Common myeloid progenitor, CD34-positive (primary cell): ENCODE results near the gene ADGRV1.
"Not testable (repeated sequence)": the region's sequence is repeated elsewhere in the genome, so short reads cannot be mapped to it uniquely, and the experiment has no call there.

Source experiments
- CTCF ChIA-PET: fragments of 350-600 bp; sonication (Branson Sonifier 250); formaldehyde crosslinking; loops from one replicate; lab custom pipeline; 2021; ENCODE audit warnings: antibody characterized with exemption; lab: Charles Lee
- POLR2A ChIA-PET: fragments of 350-600 bp; sonication (Branson Sonifier 250); formaldehyde crosslinking; loops from one replicate; lab custom pipeline; 2021; ENCODE audit warnings: antibody characterized with exemption; lab: Charles Lee
- DNase-seq, 3 donors: peaks; one replicate each; pipeline versions ENCODE4 v3.0.0 to v3.0.0-alpha.2; 2013
- H3K27ac ChIP-seq, 2 experiments: 1 replicate in 1 of 2; 2 replicates in 1 of 2; pipeline ENCODE4 v1.7.0; 2013; ENCODE audit warnings: inconsistent platforms in 2 of 2, low read length in 2 of 2, mild to moderate bottlenecking in 2 of 2, low read depth in 1 of 2, moderate library complexity in 1 of 2; ENCODE audit not compliant: severe bottlenecking in 2 of 2, insufficient read depth in 1 of 2, poor library complexity in 1 of 2
- H3K27me3 ChIP-seq, 5 experiments: replicated peaks in 2 of 5; 1 replicate in 3 of 5; 2 replicates in 2 of 5; pipeline versions ENCODE4 v1.6.1 to v1.7.0; 2013; ENCODE audit warnings: low read length in 4 of 5, mild to moderate bottlenecking in 2 of 5, moderate library complexity in 2 of 5, inconsistent platforms in 1 of 5; ENCODE audit not compliant: insufficient read depth in 5 of 5, control insufficient read depth in 4 of 5
- H3K36me3 ChIP-seq, 4 experiments: 1 replicate in 2 of 4; 2 replicates in 2 of 4; pipeline versions ENCODE4 v1.6.1 to v1.7.0; 2013; ENCODE audit warnings: low read length in 3 of 4, control low read depth in 1 of 4, mild to moderate bottlenecking in 1 of 4; ENCODE audit not compliant: control insufficient read depth in 4 of 4, insufficient read depth in 4 of 4
- H3K4me1 ChIP-seq, 4 experiments: 1 replicate in 3 of 4; 2 replicates in 1 of 4; pipeline versions ENCODE4 v1.6.1 to v1.7.1; 2013; ENCODE audit warnings: low read length in 3 of 4, mild to moderate bottlenecking in 3 of 4, control low read depth in 1 of 4, inconsistent platforms in 1 of 4, moderate library complexity in 1 of 4; ENCODE audit not compliant: control insufficient read depth in 4 of 4, insufficient read depth in 4 of 4; ENCODE audit errors: control extremely low read depth in 1 of 4
- H3K4me3 ChIP-seq, 7 experiments: 1 replicate in 4 of 7; 2 replicates in 3 of 7; pipeline versions ENCODE4 v1.5.1 to v1.7.0; 2013; ENCODE audit warnings: mild to moderate bottlenecking in 7 of 7, low read length in 6 of 7, moderate library complexity in 6 of 7, inconsistent platforms in 2 of 7, low read depth in 2 of 7, control low read depth in 1 of 7; ENCODE audit not compliant: insufficient read depth in 4 of 7, control insufficient read depth in 1 of 7; ENCODE audit errors: extremely low read depth in 1 of 7
- H3K9me3 ChIP-seq, 5 experiments: 1 replicate in 4 of 5; 2 replicates in 1 of 5; pipeline versions ENCODE4 v1.6.1 to v1.7.1; 2013; ENCODE audit warnings: low read length in 4 of 5, mild to moderate bottlenecking in 2 of 5, inconsistent platforms in 1 of 5, low read depth in 1 of 5, moderate library complexity in 1 of 5; ENCODE audit not compliant: control insufficient read depth in 4 of 5, insufficient read depth in 2 of 5; ENCODE audit errors: control extremely low read depth in 1 of 5
- WGBS: methylation state at CpG from one replicate; pipeline ENCODE4 v1.1.5; 2013; ENCODE audit not compliant: insufficient coverage; 5-methylcytosine and 5-hydroxymethylcytosine counted together

ADGRV1 gene

GRCh38 chr5:90809311-90810056 lies 250.9 kb downstream of the ADGRV1 start:
- Histone ChIP-seq H3K27me3 (peaks cover 0 to 4% (median 0%) of the 10 kb centered on the region in 5 experiments), H3K4me3 (no peak overlapping the region), H3K36me3 (no peaks in the 10 kb centered on the region), H3K27ac (no peak overlapping the region), H3K9me3 (no peaks in the 10 kb centered on the region), H3K4me1 (peaks cover 0 to 12% (median 2%) of the 10 kb centered on the region in 4 experiments)
- CTCF ChIA-PET, result interaction anchor here (0.7 to 1.3 kb wide), 3 partner anchors 16 to 610 kb away, joined by 3 to 4 read pairs (median 3); no protein-coding TSS in a partner anchor
- no peak for DNase-seq
- POLR2A ChIA-PET, result no interaction called here
- 100% methylated on average over 1 of the region's 4 CpGs for whole genome bisulfite sequencing

DNA sequence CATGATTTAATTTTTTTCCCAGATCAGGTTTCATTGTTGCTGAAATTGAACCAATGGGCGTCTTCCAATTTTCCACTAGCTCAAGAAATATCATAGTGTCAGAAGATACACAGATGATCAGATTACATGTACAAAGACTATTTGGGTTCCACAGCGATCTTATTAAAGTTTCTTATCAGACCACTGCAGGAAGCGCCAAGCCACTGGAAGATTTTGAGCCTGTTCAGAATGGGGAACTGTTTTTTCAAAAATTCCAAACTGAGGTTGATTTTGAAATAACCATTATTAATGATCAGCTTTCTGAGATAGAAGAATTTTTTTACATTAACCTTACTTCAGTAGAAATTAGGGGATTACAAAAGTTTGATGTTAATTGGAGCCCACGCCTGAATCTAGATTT lies 251.6 kb downstream of the ADGRV1 start:
- Histone ChIP-seq H3K9me3 (no peaks in the 10 kb centered on the region), H3K4me3 (no peak overlapping the region), H3K27me3 (peaks cover 0 to 4% (median 0%) of the 10 kb centered on the region in 5 experiments), H3K27ac (no peak overlapping the region), H3K4me1 (peaks cover 0 to 12% (median 2%) of the 10 kb centered on the region in 4 experiments), H3K36me3 (no peaks in the 10 kb centered on the region)
- peak; percentile 10 to 55 (median 50) for DNase-seq
- CTCF ChIA-PET, result interaction anchor here (0.7 to 1.3 kb wide), 3 partner anchors 17 to 609 kb away, joined by 3 to 4 read pairs (median 3); no protein-coding TSS in a partner anchor
- WGBS, result 7% methylated on average over 3 of the region's 4 CpGs
- POLR2A ChIA-PET, result no interaction called here

- no peak for DNase-seq
- CTCF ChIA-PET, result no interaction called here
- POLR2A ChIA-PET, result no interaction called here
- Histone ChIP-seq H3K4me1 (peaks cover 0 to 12% (median 2%) of the 10 kb centered on the region in 4 experiments), H3K27me3 (peaks cover 0 to 4% (median 0%) of the 10 kb centered on the region in 5 experiments), H3K27ac (no peak overlapping the region), H3K36me3 (no peaks in the 10 kb centered on the region), H3K4me3 (no peak overlapping the region), H3K9me3 (no peaks in the 10 kb centered on the region)
- 95% methylated on average over 3 of the region's 4 CpGs for WGBS
Observed at GRCh38 chr5:90813392-90813791, 254.8 kb downstream of the ADGRV1 start.

- CTCF ChIA-PET, result not testable (repeated sequence)
Observed at GRCh38 chr5:90822062-90822461, 263.5 kb downstream of the ADGRV1 start.

GRCh38 chr5:90824436-90824835 lies 265.8 kb downstream of the ADGRV1 start:
- no peaks in the 10 kb centered on the region for H3K4me1 ChIP-seq
- no peak overlapping the region for H3K27ac ChIP-seq
- WGBS, result 100% methylated on average over 1 of the region's 3 CpGs
- no peaks in the 10 kb centered on the region for H3K36me3 ChIP-seq
- H3K4me3 ChIP-seq, result no peak overlapping the region
- no peak for DNase-seq
- H3K9me3 ChIP-seq, result no peaks in the 10 kb centered on the region
- ChIA-PET POLR2A (no interaction called here), CTCF (interaction anchor here (0.6 kb wide), 1 partner anchor 505 kb away, joined by 3 read pairs; no protein-coding TSS in a partner anchor)
- H3K27me3 ChIP-seq, result no peaks in the 10 kb centered on the region

More at GRCh38 chr5:90822062-90822461, 263.5 kb downstream of the ADGRV1 start:
- WGBS, result no CpG with 5 or more reads among the region's 26 CpGs
- H3K4me3 ChIP-seq, H3K27ac ChIP-seq, POLR2A ChIA-PET, H3K4me1 ChIP-seq, H3K27me3 ChIP-seq, H3K9me3 ChIP-seq, H3K36me3 ChIP-seq, DNase-seq: not testable (repeated sequence)

DNA sequence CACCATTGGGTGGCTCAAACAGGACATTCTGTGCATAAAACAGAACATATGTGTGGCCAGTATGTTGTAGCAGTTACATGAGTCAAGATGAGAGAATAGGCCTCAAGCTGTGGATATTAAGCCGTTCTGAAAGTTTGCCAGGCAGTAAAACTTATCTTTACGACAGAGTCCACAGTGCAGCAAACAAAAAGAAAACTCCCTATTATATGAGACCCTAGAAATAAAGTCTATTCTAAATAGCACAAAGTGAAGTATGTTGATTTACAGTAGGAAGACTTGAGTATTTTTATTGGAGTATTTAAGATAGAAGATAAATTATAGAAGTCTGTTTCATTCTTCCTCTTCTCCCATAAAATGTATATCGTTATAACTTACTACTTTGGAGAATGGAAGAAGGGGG lies 271.5 kb downstream of the ADGRV1 start:
- Histone ChIP-seq H3K27ac (no peak overlapping the region), H3K4me1 (no peaks in the 10 kb centered on the region), H3K36me3 (no peaks in the 10 kb centered on the region), H3K4me3 (no peak overlapping the region), H3K27me3 (no peaks in the 10 kb centered on the region), H3K9me3 (no peaks in the 10 kb centered on the region)
- WGBS, result no CpG with 5 or more reads among the region's 3 CpGs
- CTCF ChIA-PET, result no interaction called here
- POLR2A ChIA-PET, result no interaction called here
- no peak for DNase-seq

- no peak overlapping the region for H3K4me3 ChIP-seq
- CTCF ChIA-PET, result no interaction called here
- no peaks in the 10 kb centered on the region for H3K4me1 ChIP-seq
- no peaks in the 10 kb centered on the region for H3K9me3 ChIP-seq
- DNase-seq, result no peak
- H3K27me3 ChIP-seq, result no peaks in the 10 kb centered on the region
- no peaks in the 10 kb centered on the region for H3K36me3 ChIP-seq
- POLR2A ChIA-PET, result interaction anchor here (0.6 kb wide), 1 partner anchor 712 kb away, joined by 5 read pairs; no protein-coding TSS in a partner anchor
- no peak overlapping the region for H3K27ac ChIP-seq
- no CpG with 5 or more reads among the region's 2 CpGs for WGBS
Observed at GRCh38 chr5:90833753-90834152, 275.2 kb downstream of the ADGRV1 start.
